IPS-20b (cell line): ENCODE results near the gene LIX1L.

Experiments used
- H3K27ac ChIP-seq: one replicate; pipeline ENCODE4 v1.5.1; 2013; ENCODE audit warnings: low read length
- H3K27me3 ChIP-seq: 2 replicates; pipeline ENCODE4 v1.6.1; 2013; ENCODE audit warnings: mild to moderate bottlenecking, low read length, inconsistent platforms; ENCODE audit not compliant: insufficient read depth
- H3K36me3 ChIP-seq: 2 replicates; pipeline ENCODE4 v1.6.1; 2013; ENCODE audit warnings: low read depth, mild to moderate bottlenecking, inconsistent platforms, low read length, moderate library complexity; ENCODE audit not compliant: insufficient read depth
- H3K4me1 ChIP-seq: 2 replicates; pipeline ENCODE4 v1.6.1; 2013; ENCODE audit warnings: mild to moderate bottlenecking, control low read depth, inconsistent platforms, low read length, moderate library complexity; ENCODE audit not compliant: insufficient read depth
- H3K4me3 ChIP-seq: 2 replicates; pipeline ENCODE4 v1.5.1; 2013; ENCODE audit warnings: mild to moderate bottlenecking, low read length, inconsistent platforms
- H3K9ac ChIP-seq: 2 replicates; pipeline ENCODE4 v1.6.1; 2013; ENCODE audit warnings: low read depth, mild to moderate bottlenecking, inconsistent platforms, low read length, moderate library complexity
- H3K9me3 ChIP-seq: 2 replicates; pipeline ENCODE4 v1.6.1; 2013; ENCODE audit warnings: mild to moderate bottlenecking, low read depth, low read length, inconsistent platforms; ENCODE audit not compliant: insufficient read depth

Gene LIX1L

DNA sequence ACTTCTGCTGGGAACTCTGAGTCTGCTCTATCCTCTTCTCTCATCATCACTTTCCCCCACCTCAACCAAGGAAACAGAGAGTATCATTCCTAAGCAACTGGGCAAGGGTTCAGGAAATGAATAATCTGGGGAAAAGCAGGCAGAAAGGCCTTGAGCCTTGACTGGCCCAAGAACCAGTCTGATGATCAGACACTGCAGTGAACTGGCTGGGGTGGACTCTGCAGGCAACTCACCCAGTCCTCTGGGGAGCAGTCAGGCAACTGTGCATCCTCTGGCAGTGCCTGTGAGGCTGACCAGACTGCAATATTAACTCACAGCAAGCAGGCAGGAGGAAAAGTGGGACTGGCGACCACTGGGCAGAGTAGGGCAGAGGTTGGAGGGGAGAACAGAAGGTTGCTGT is 73.1 kb downstream of the LIX1L start:
- Histone ChIP-seq H3K9me3 (no peaks in the 10 kb centered on the region), H3K27ac (no peak overlapping the region), H3K9ac (no peak overlapping the region), H3K4me1 (peaks cover 6% of the 10 kb centered on the region; the same call in 1 of the 2 replicates), H3K27me3 (peaks cover 27% of the 10 kb centered on the region), H3K36me3 (no peaks in the 10 kb centered on the region), H3K4me3 (no peak overlapping the region)
